H9 (cell line): ENCODE measurements around the gene IGF1R. TPM values are rescaled to one million over a fixed set of nuclear protein-coding genes. Genes with fewer than 3 reads are reported as not detected.

ENCODE experiments used
- DNase-seq: peaks from one replicate; pipeline ENCODE4 v3.0.0-alpha.2; 2017
- H2AFZ ChIP-seq: one replicate; pipeline ENCODE4 v1.6.1; 2013; ENCODE audit warnings: mild to moderate bottlenecking, low read length, control low read depth, moderate library complexity
- H2AK5ac ChIP-seq: 2 replicates; pipeline ENCODE4 v1.6.1; 2013; ENCODE audit warnings: low read length, control low read depth, mixed read lengths; ENCODE audit not compliant: insufficient read length
- H2BK120ac ChIP-seq: one replicate; pipeline ENCODE4 v1.6.1; 2013; ENCODE audit warnings: low read depth, mild to moderate bottlenecking, low read length, control low read depth, inconsistent platforms; ENCODE audit not compliant: poor library complexity, severe bottlenecking
- H2BK12ac ChIP-seq: 2 replicates; pipeline ENCODE4 v1.6.1; 2013; ENCODE audit warnings: low read length, control low read depth, mixed read lengths, low read depth; ENCODE audit not compliant: insufficient read length
- H2BK15ac ChIP-seq: 2 replicates; pipeline ENCODE4 v1.6.1; 2013; ENCODE audit warnings: low read depth, low read length, control low read depth
- H2BK20ac ChIP-seq: one replicate; pipeline ENCODE4 v1.6.1; 2013; ENCODE audit warnings: low read depth, mild to moderate bottlenecking, low read length, control low read depth, inconsistent platforms; ENCODE audit not compliant: poor library complexity, severe bottlenecking
- H2BK5ac ChIP-seq: 2 replicates; pipeline ENCODE4 v1.6.1; 2013; ENCODE audit warnings: low read length, control low read depth, mixed read lengths; ENCODE audit not compliant: insufficient read length
- H3K14ac ChIP-seq: 2 replicates; pipeline ENCODE4 v1.6.1; 2013; ENCODE audit warnings: low read length, control low read depth; ENCODE audit not compliant: insufficient read depth
- H3K18ac ChIP-seq: 2 replicates; pipeline ENCODE4 v1.6.1; 2013; ENCODE audit warnings: low read depth, mild to moderate bottlenecking, mixed read lengths, low read length, control low read depth; ENCODE audit not compliant: insufficient read length
- H3K23ac ChIP-seq: 2 replicates; pipeline ENCODE4 v1.6.1; 2013; ENCODE audit warnings: low read length, control low read depth, mixed read lengths, low read depth; ENCODE audit not compliant: insufficient read length
- H3K23me2 ChIP-seq: 2 replicates; pipeline ENCODE4 v1.6.1; 2013; ENCODE audit warnings: low read depth, mild to moderate bottlenecking, mixed read lengths, low read length, control low read depth; ENCODE audit not compliant: insufficient read length, poor library complexity, severe bottlenecking
- H3K27ac ChIP-seq: 2 replicates; pipeline ENCODE4 v1.5.1; 2013; ENCODE audit warnings: low read length, control low read depth, mixed read lengths, low read depth; ENCODE audit not compliant: insufficient read length
- H3K27me3 ChIP-seq: 2 replicates; pipeline ENCODE4 v1.6.1; 2013; ENCODE audit warnings: low read length, control low read depth, inconsistent platforms; ENCODE audit not compliant: insufficient read depth
- H3K4ac ChIP-seq: 2 replicates; pipeline ENCODE4 v1.6.1; 2013; ENCODE audit warnings: low read depth, mild to moderate bottlenecking, control low read depth, inconsistent platforms, low read length, moderate library complexity
- H3K4me1 ChIP-seq: 2 replicates; pipeline ENCODE4 v1.6.1; 2013; ENCODE audit warnings: low read length, control low read depth, inconsistent platforms; ENCODE audit not compliant: insufficient read depth
- H3K4me2 ChIP-seq: 2 replicates; pipeline ENCODE4 v1.6.1; 2013; ENCODE audit warnings: low read length, control low read depth, mixed read lengths; ENCODE audit not compliant: insufficient read length, insufficient read depth
- H3K56ac ChIP-seq: 2 replicates; pipeline ENCODE4 v1.6.1; 2013; ENCODE audit warnings: low read depth, mild to moderate bottlenecking, mixed read lengths, low read length, control low read depth; ENCODE audit not compliant: insufficient read length
- H3K79me1 ChIP-seq: 2 replicates; pipeline ENCODE4 v1.6.1; 2013; ENCODE audit warnings: low read depth, mild to moderate bottlenecking, moderate library complexity, low read length, control low read depth, inconsistent platforms; ENCODE audit not compliant: insufficient read depth, poor library complexity, severe bottlenecking
- H3K79me2 ChIP-seq: 2 replicates; pipeline ENCODE4 v1.6.1; 2013; ENCODE audit warnings: low read length, control low read depth, inconsistent platforms; ENCODE audit not compliant: insufficient read depth
- H3K9ac ChIP-seq: 2 replicates; pipeline ENCODE4 v1.6.1; 2013; ENCODE audit warnings: low read length, control low read depth, mixed read lengths; ENCODE audit not compliant: insufficient read length; ENCODE audit errors: extremely low read depth
- H3K9me3 ChIP-seq: one replicate; pipeline ENCODE4 v1.6.1; 2013; ENCODE audit warnings: low read depth, low read length, inconsistent platforms; ENCODE audit not compliant: control insufficient read depth
- H3T11ph ChIP-seq: one replicate; pipeline ENCODE4 v1.6.1; 2013; ENCODE audit warnings: mild to moderate bottlenecking, low read length, control low read depth, inconsistent platforms
- H4K20me1 ChIP-seq: one replicate; pipeline ENCODE4 v1.6.1; 2013; ENCODE audit not compliant: control insufficient read depth, insufficient read length, insufficient read depth
- H4K5ac ChIP-seq: 2 replicates; pipeline ENCODE4 v1.6.1; 2013; ENCODE audit warnings: low read depth, mild to moderate bottlenecking, mixed read lengths, low read length, control low read depth; ENCODE audit not compliant: insufficient read length
- H4K8ac ChIP-seq: replicated peaks from 2 replicates; pipeline ENCODE4 v1.6.1; 2013; ENCODE audit warnings: low read length, control low read depth, mixed read lengths, low read depth; ENCODE audit not compliant: insufficient read length
- H4K91ac ChIP-seq: 2 replicates; pipeline ENCODE4 v1.6.1; 2013; ENCODE audit warnings: low read depth, mild to moderate bottlenecking, moderate library complexity, mixed read lengths, low read length, control low read depth; ENCODE audit not compliant: insufficient read length
- H3K27ac Mint-ChIP-seq, 3 experiments: 2 replicates in 2 of 3; 3 replicates in 1 of 3; pipeline ENCODE4 v1.8.0; 2020 to 2021; ENCODE audit warnings: mixed read lengths in 3 of 3, mild to moderate bottlenecking in 1 of 3, moderate library complexity in 1 of 3
- H3K27me3 Mint-ChIP-seq: 2 replicates; pipeline ENCODE4 v1.8.0; 2021; ENCODE audit warnings: low read depth, mild to moderate bottlenecking, moderate library complexity, mixed read lengths
- H3K36me3 Mint-ChIP-seq, 3 experiments: 2 replicates in 2 of 3; 3 replicates in 1 of 3; pipeline ENCODE4 v1.8.0; 2020 to 2021; ENCODE audit warnings: low read depth in 3 of 3, mixed read lengths in 3 of 3; ENCODE audit not compliant: insufficient read depth in 1 of 3
- H3K4me1 Mint-ChIP-seq, 2 experiments: 2 replicates each; pipeline ENCODE4 v1.8.0; 2020; ENCODE audit warnings: mixed read lengths in 2 of 2
- H3K4me3 Mint-ChIP-seq, 2 experiments: 2 replicates in 1 of 2; 3 replicates in 1 of 2; pipeline ENCODE4 v1.8.0; 2020 to 2021; ENCODE audit warnings: mild to moderate bottlenecking in 2 of 2, mixed read lengths in 2 of 2, moderate library complexity in 1 of 2
- H3K9me3 Mint-ChIP-seq, 2 experiments: 2 replicates in 1 of 2; 3 replicates in 1 of 2; pipeline ENCODE4 v1.8.0; 2020; ENCODE audit warnings: mild to moderate bottlenecking in 2 of 2, mixed read lengths in 2 of 2, moderate library complexity in 1 of 2
- CTCF ChIP-seq: fragments of 200-600 bp; sonication (generic); conservative IDR thresholded peaks from 3 replicates; pipeline ENCODE4 v1.8.0; 2021; ENCODE audit warnings: antibody characterized with exemption, mild to moderate bottlenecking
- WGBS: extraction: QIAGEN DNeasy Blood & Tissue Kit; methylation state at CpG from one replicate; pipeline ENCODE4 v1.1.7; 2013; ENCODE audit warnings: missing lambda C conversion rate, low lambda C conversion rate, mixed read lengths; ENCODE audit not compliant: insufficient read length; ENCODE audit errors: extremely low coverage; 5-methylcytosine and 5-hydroxymethylcytosine counted together
- total RNA-seq: library from RNA; stranded (reverse); gene quantifications from 2 replicates; pipeline ENCODE4 v1.2.1, GENCODE V29; 2021

Gene IGF1R
- total RNA-seq, 1 experiment from 2014 or later: 70.0 TPM

GRCh38 chr15:98806275-98806895 lies 158.0 kb downstream of the IGF1R start:
- Histone ChIP-seq H4K5ac (no peak overlapping the region), H4K91ac (no peak overlapping the region), H2AFZ (no peak overlapping the region), H2AK5ac (no peak overlapping the region), H3K4me1 (peaks cover 11% of the 10 kb centered on the region; the same call in 1 of the 2 replicates), H3K27me3 (no peaks in the 10 kb centered on the region), H3K4me2 (no peak overlapping the region), H3K79me1 (peaks cover 11% of the 10 kb centered on the region), H3K23me2 (peaks cover 1% of the 10 kb centered on the region), H3K9ac (no peak overlapping the region), H2BK20ac (no peak overlapping the region), H2BK15ac (no peak overlapping the region), H3K18ac (no peak overlapping the region), H3K9me3 (no peaks in the 10 kb centered on the region), H3K4ac (no peak overlapping the region), H2BK5ac (no peak overlapping the region), H3T11ph (no peak overlapping the region), H3K14ac (no peak overlapping the region), H3K56ac (no peak overlapping the region), H3K27ac (no peak overlapping the region), H4K20me1 (no peaks in the 10 kb centered on the region), H3K23ac (no peak overlapping the region), H2BK120ac (no peak overlapping the region), H2BK12ac (no peak overlapping the region), H4K8ac (no peak overlapping the region), H3K79me2 (peaks cover 49% of the 10 kb centered on the region; the same call in 1 of the 2 replicates)
- Mint-ChIP-seq H3K27ac (no peak overlapping the region), H3K9me3 (no peaks in the 10 kb centered on the region), H3K4me1 (peaks cover 43 to 51% of the 10 kb centered on the region in 2 experiments), H3K27me3 (no peaks in the 10 kb centered on the region), H3K36me3 (peaks cover 0 to 4% (median 0%) of the 10 kb centered on the region in 3 experiments; a peak in 2 of 7 replicates), H3K4me3 (no peak overlapping the region)
- no peak for TF ChIP-seq CTCF
- no peak for DNase-seq
- no CpG with 5 or more reads among the region's 9 CpGs for WGBS
